B cell (primary cell): ENCODE results near the gene ITLN1.

ENCODE experiments used
- EZH2 ChIP-seq: IDR thresholded peaks from 2 replicates; pipeline ENCODE4 v1.6.1; 2012; ENCODE audit warnings: borderline replicate concordance, low read depth, mild to moderate bottlenecking, moderate library complexity, low read length; ENCODE audit not compliant: insufficient read depth, poor library complexity, severe bottlenecking
- TF ChIP-seq, protein P1 (sequence below): fragments of 200-600 bp; IDR thresholded peaks from one replicate; pipeline ENCODE4 v1.8.0; 2022; ENCODE audit warnings: antibody characterized with exemption, mild to moderate bottlenecking

GRCh38 chr1:160904783-160905616 is 20.0 kb upstream of the ITLN1 start:
- TF ChIP-seq, protein P1, sequence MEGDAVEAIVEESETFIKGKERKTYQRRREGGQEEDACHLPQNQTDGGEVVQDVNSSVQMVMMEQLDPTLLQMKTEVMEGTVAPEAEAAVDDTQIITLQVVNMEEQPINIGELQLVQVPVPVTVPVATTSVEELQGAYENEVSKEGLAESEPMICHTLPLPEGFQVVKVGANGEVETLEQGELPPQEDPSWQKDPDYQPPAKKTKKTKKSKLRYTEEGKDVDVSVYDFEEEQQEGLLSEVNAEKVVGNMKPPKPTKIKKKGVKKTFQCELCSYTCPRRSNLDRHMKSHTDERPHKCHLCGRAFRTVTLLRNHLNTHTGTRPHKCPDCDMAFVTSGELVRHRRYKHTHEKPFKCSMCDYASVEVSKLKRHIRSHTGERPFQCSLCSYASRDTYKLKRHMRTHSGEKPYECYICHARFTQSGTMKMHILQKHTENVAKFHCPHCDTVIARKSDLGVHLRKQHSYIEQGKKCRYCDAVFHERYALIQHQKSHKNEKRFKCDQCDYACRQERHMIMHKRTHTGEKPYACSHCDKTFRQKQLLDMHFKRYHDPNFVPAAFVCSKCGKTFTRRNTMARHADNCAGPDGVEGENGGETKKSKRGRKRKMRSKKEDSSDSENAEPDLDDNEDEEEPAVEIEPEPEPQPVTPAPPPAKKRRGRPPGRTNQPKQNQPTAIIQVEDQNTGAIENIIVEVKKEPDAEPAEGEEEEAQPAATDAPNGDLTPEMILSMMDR = no peak
- no peak for TF ChIP-seq EZH2
